ENCODE measurements around the gene COL6A3. TPM values are rescaled to one million over a fixed set of nuclear protein-coding genes. Genes with fewer than 3 reads are reported as not detected.
"Not testable (repeated sequence)": the region's sequence is repeated elsewhere in the genome, so short reads cannot be mapped to it uniquely, and the experiment has no call there.

Gene COL6A3
- total RNA-seq, 1 donor from 2014 or later = 4.9 TPM

DNA sequence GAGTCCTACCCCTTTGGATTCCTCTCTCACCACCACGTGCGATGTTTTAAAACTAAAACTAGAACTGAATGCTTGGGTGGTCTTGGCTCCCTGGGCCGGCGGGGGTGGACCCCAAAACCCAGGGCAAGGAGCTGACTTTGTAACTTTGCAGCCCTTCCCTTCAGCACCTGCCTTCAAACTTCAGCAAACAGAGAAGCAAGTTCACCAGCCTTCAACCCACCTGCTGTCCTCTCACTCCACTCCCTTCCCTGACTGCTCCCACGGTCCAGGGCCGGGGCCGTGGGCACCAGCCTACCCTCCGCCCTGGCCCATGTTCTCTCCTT lies 54.5 kb downstream of the COL6A3 start:
- Mint-ChIP-seq H3K36me3 (ENCODE audit: low read depth) (no peaks in the 10 kb centered on the region), H3K27ac (ENCODE audit: unreplicated experiment) (no peak overlapping the region), H3K27me3 (ENCODE audit: low read depth) (peaks cover 2% of the 10 kb centered on the region), H3K9me3 (no peaks in the 10 kb centered on the region), H3K4me3 (no peak overlapping the region), H3K4me1 (peaks cover 23% of the 10 kb centered on the region)
- no peak for DNase-seq (ENCODE audit: low read depth, low spot score)
- no peak for TF ChIP-seq CTCF (conservative IDR thresholded peaks at IDR 0.05)

DNA sequence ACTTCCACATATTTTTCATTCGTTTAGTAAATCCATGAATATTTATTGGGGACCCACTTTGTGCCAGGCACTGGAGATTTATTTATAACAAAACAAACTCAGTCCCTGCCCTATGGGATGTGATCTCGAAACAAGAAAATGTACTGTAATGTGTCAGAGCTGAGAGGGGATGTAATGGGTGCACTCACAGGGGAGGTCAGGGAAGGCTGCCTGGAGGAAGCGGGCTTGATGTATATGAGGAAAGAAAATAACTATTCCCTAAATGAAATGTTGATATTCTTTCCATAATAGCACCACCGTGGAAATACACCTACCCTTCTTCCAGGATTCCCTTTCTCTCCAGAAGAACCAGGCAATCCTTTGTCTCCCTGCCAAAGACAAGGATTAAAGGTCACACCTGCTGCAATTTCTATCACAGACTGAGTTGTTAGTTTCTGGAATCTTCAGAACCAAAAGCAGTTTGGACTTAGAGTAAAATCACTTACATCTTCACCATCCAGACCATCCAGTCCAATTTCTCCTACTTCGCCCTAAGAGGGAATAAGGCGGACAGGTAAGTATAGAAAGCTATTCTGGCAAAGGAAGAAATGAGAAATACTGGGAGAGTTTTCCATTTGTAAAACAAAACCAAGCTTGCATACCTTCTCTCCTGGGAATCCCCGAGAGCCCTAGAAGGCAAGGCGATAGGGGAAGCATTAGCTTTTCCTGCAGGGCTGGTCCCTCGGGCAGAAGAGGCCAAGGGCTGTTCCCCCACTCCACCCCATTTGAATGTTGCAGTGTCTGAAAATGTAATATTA lies 55.0 kb downstream of the COL6A3 start:
- Mint-ChIP-seq H3K27me3 (ENCODE audit: low read depth) (peaks cover 7% of the 10 kb centered on the region), H3K27ac (ENCODE audit: unreplicated experiment) (no peak overlapping the region), H3K4me3 (no peak overlapping the region), H3K36me3 (ENCODE audit: low read depth) (no peaks in the 10 kb centered on the region), H3K4me1 (peaks cover 23% of the 10 kb centered on the region), H3K9me3 (no peaks in the 10 kb centered on the region)
- no peak for TF ChIP-seq CTCF (conservative IDR thresholded peaks at IDR 0.05)
- DNase-seq (ENCODE audit: low read depth, low spot score) = no peak

GRCh38 chr2:237355701-237356100 lies 58.3 kb downstream of the COL6A3 start:
- Mint-ChIP-seq H3K27ac (ENCODE audit: unreplicated experiment) (no peak overlapping the region), H3K36me3 (ENCODE audit: low read depth) (no peaks in the 10 kb centered on the region), H3K4me1 (peaks cover 13% of the 10 kb centered on the region), H3K9me3 (no peaks in the 10 kb centered on the region), H3K27me3 (ENCODE audit: low read depth) (peaks cover 26% of the 10 kb centered on the region), H3K4me3 (no peak overlapping the region)
- no peak for DNase-seq (ENCODE audit: low read depth, low spot score)
- no peak for TF ChIP-seq CTCF (conservative IDR thresholded peaks at IDR 0.05)

GRCh38 chr2:237354892-237355291 lies 59.1 kb downstream of the COL6A3 start:
- H3K36me3 Mint-ChIP-seq (ENCODE audit: low read depth) = no peaks in the 10 kb centered on the region
- H3K4me1 Mint-ChIP-seq = peaks cover 10% of the 10 kb centered on the region
- H3K9me3 Mint-ChIP-seq = no peaks in the 10 kb centered on the region
- no peak for TF ChIP-seq CTCF (conservative IDR thresholded peaks at IDR 0.05)
- no peak for DNase-seq (ENCODE audit: low read depth, low spot score)
- H3K4me3 Mint-ChIP-seq = no peak overlapping the region
- peaks cover 32% of the 10 kb centered on the region for H3K27me3 Mint-ChIP-seq (ENCODE audit: low read depth)
- H3K27ac Mint-ChIP-seq (ENCODE audit: unreplicated experiment) = no peak overlapping the region

GRCh38 chr2:237354172-237354571 lies 59.8 kb downstream of the COL6A3 start:
- DNase-seq (ENCODE audit: low read depth, low spot score); H3K4me1 Mint-ChIP-seq; H3K36me3 Mint-ChIP-seq (ENCODE audit: low read depth); H3K9me3 Mint-ChIP-seq; H3K27ac Mint-ChIP-seq (ENCODE audit: unreplicated experiment); H3K4me3 Mint-ChIP-seq: not testable (repeated sequence)
- H3K27me3 Mint-ChIP-seq (ENCODE audit: low read depth) = peaks cover 34% of the 10 kb centered on the region

DNA sequence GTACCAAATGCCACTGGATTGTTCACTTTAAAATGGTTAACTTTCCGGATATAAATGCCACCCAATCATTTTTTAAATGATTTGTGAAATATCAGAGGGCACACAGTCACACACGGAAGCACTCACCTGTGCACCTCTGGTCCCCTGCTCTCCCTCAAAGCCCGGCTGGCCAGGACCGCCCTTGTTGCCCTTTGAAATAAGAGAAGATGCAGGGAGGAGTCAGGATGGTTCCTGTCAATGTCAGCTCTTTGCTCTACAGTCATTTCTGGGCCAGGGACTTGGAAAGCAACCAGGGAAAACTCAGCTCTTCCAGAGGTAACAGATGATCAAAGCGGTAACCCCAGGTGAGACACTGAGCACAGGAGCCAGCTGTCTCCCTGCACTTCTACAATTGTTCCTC lies 60.7 kb downstream of the COL6A3 start:
- no peak overlapping the region for H3K27ac Mint-ChIP-seq (ENCODE audit: unreplicated experiment)

More for the DNA sequence above, 60.7 kb downstream of the COL6A3 start:
- no peak overlapping the region for H3K4me3 Mint-ChIP-seq
- no peaks in the 10 kb centered on the region for H3K36me3 Mint-ChIP-seq (ENCODE audit: low read depth)
- TF ChIP-seq CTCF (conservative IDR thresholded peaks at IDR 0.05) = no peak
- peaks cover 38% of the 10 kb centered on the region for H3K27me3 Mint-ChIP-seq (ENCODE audit: low read depth)
- no peaks in the 10 kb centered on the region for H3K9me3 Mint-ChIP-seq
- no peaks in the 10 kb centered on the region for H3K4me1 Mint-ChIP-seq
- no peak for DNase-seq (ENCODE audit: low read depth, low spot score)
